Neural progenitor cell (in vitro differentiated cells): Measurements from ENCODE around the gene HECA. TPM values are rescaled to one million over a fixed set of nuclear protein-coding genes. Genes with fewer than 3 reads are reported as not detected.

Experiments used
- DNase-seq: peaks from one replicate; pipeline ENCODE4 v3.0.0-alpha.2; 2016; ENCODE audit warnings: low spot score
- H2AFZ ChIP-seq: fragments of 200-600 bp; sonication (generic); replicated peaks from 2 replicates; pipeline ENCODE4 v1.6.1; 2016; ENCODE audit warnings: antibody characterized with exemption
- H3F3A ChIP-seq: fragments of 200-600 bp; sonication (generic); 2 replicates; pipeline ENCODE4 v1.6.1; 2016; ENCODE audit warnings: antibody characterized with exemption, low read depth
- H3K27ac ChIP-seq: fragments of 200-600 bp; sonication (generic); 2 replicates; pipeline ENCODE4 v1.5.1; 2016; ENCODE audit warnings: mild to moderate bottlenecking
- H3K27me3 ChIP-seq: fragments of 200-600 bp; sonication (generic); 2 replicates; pipeline ENCODE4 v1.6.1; 2016; ENCODE audit warnings: mild to moderate bottlenecking, moderate library complexity
- H3K36me3 ChIP-seq: fragments of 200-600 bp; sonication (generic); 2 replicates; pipeline ENCODE4 v1.5.1; 2016
- H3K4me1 ChIP-seq: fragments of 200-600 bp; sonication (generic); 2 replicates; pipeline ENCODE4 v1.6.1; 2016; ENCODE audit warnings: mixed run types
- H3K4me2 ChIP-seq: fragments of 200-600 bp; sonication (generic); 2 replicates; pipeline ENCODE4 v1.6.1; 2016
- H3K4me3 ChIP-seq: fragments of 200-600 bp; sonication (generic); 2 replicates; pipeline ENCODE4 v1.5.1; 2016
- H3K79me2 ChIP-seq: fragments of 200-600 bp; sonication (generic); 2 replicates; pipeline ENCODE4 v1.6.1; 2016; ENCODE audit warnings: low read depth
- H3K9ac ChIP-seq: fragments of 200-600 bp; sonication (generic); 2 replicates; pipeline ENCODE4 v1.6.1; 2016
- H3K9me3 ChIP-seq: fragments of 200-600 bp; sonication (generic); 2 replicates; pipeline ENCODE4 v1.5.1; 2016; ENCODE audit warnings: low read depth
- H4K20me1 ChIP-seq: fragments of 200-600 bp; sonication (generic); 2 replicates; pipeline ENCODE4 v1.6.1; 2016; ENCODE audit warnings: low read depth
- H3K27ac Mint-ChIP-seq: 3 replicates; pipeline ENCODE4 v1.8.0; 2021; ENCODE audit warnings: mixed read lengths
- H3K27me3 Mint-ChIP-seq: 2 replicates; pipeline ENCODE4 v1.8.0; 2022; ENCODE audit warnings: low read depth, mild to moderate bottlenecking, inconsistent platforms, moderate library complexity, mixed read lengths; ENCODE audit not compliant: insufficient read depth
- H3K36me3 Mint-ChIP-seq: 3 replicates; pipeline ENCODE4 v1.8.0; 2021; ENCODE audit warnings: mixed read lengths
- H3K4me1 Mint-ChIP-seq: 3 replicates; pipeline ENCODE4 v1.8.0; 2021; ENCODE audit warnings: mixed read lengths
- H3K4me3 Mint-ChIP-seq: 3 replicates; pipeline ENCODE4 v1.8.0; 2021; ENCODE audit warnings: mild to moderate bottlenecking, moderate library complexity, mixed read lengths
- H3K9me3 Mint-ChIP-seq: 3 replicates; pipeline ENCODE4 v1.8.0; 2020; ENCODE audit warnings: mixed read lengths
- EZH2 ChIP-seq: fragments of 200-600 bp; sonication (generic); IDR thresholded peaks from 2 replicates; pipeline ENCODE4 v1.6.1; 2017; ENCODE audit warnings: antibody characterized with exemption, mild to moderate bottlenecking, moderate library complexity
- EZH2phosphoT487 ChIP-seq: fragments of 200-600 bp; sonication (generic); IDR thresholded peaks from 2 replicates; pipeline ENCODE4 v1.6.1; 2017; ENCODE audit warnings: antibody characterized with exemption
- total RNA-seq: library from RNA; depleted of rRNA; stranded (reverse); fragments of >200 nt; gene quantifications from 2 replicates; pipeline ENCODE4 v1.2.3, GENCODE V29; 2015; ENCODE audit warnings: low replicate concordance
- TF ChIP-seq, protein P1 (sequence below): fragments of 200-600 bp; sonication (generic); IDR thresholded peaks from 2 replicates; pipeline ENCODE4 v1.5.1; 2017; ENCODE audit warnings: antibody characterized with exemption, mild to moderate bottlenecking

HECA gene
- total RNA-seq, 1 donor from 2014 or later: 12.7 TPM

DNA sequence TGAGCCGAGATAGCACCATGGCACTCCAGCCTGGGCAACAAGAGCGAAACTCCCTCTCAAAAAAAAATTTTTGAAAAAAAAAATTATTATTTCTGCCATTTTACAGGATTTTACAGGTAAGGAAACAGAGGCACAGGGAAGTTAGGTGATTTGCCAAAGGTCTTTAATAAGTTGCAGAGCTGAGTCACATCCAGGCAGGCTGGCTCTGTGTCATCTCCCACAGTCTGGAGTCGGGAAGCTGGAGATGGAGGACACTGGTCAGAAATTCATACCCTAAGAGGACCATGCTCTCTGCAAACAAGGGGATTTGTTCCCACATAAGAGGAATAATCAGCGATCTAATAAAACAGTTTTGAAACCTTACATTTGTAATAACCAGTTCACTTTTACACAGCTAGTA, 24.1 kb downstream of the HECA start:
- H3K4me3 Mint-ChIP-seq: no peak overlapping the region
- no peak overlapping the region for H3K27ac Mint-ChIP-seq
- H3K4me2 ChIP-seq: no peak overlapping the region
- no peaks in the 10 kb centered on the region for H3K36me3 ChIP-seq
- no peak overlapping the region for H3K4me3 ChIP-seq
- H3K4me1 ChIP-seq: no peaks in the 10 kb centered on the region
- peaks cover 4% of the 10 kb centered on the region for H3K27me3 Mint-ChIP-seq
- no peaks in the 10 kb centered on the region for H4K20me1 ChIP-seq
- no peak for DNase-seq
- H3K36me3 Mint-ChIP-seq: peaks cover 11% of the 10 kb centered on the region
- no peak overlapping the region for H3K27ac ChIP-seq
- peaks cover 12% of the 10 kb centered on the region for H3K4me1 Mint-ChIP-seq
- H2AFZ ChIP-seq: no peak overlapping the region
- no peaks in the 10 kb centered on the region for H3K9me3 Mint-ChIP-seq
- H3K9me3 ChIP-seq: no peaks in the 10 kb centered on the region
- H3K27me3 ChIP-seq: no peaks in the 10 kb centered on the region
- no peaks in the 10 kb centered on the region for H3F3A ChIP-seq
- no peaks in the 10 kb centered on the region for H3K79me2 ChIP-seq
- H3K9ac ChIP-seq: no peak overlapping the region
- TF ChIP-seq EZH2 (no peak), EZH2phosphoT487 (no peak)
- TF ChIP-seq, protein P1, sequence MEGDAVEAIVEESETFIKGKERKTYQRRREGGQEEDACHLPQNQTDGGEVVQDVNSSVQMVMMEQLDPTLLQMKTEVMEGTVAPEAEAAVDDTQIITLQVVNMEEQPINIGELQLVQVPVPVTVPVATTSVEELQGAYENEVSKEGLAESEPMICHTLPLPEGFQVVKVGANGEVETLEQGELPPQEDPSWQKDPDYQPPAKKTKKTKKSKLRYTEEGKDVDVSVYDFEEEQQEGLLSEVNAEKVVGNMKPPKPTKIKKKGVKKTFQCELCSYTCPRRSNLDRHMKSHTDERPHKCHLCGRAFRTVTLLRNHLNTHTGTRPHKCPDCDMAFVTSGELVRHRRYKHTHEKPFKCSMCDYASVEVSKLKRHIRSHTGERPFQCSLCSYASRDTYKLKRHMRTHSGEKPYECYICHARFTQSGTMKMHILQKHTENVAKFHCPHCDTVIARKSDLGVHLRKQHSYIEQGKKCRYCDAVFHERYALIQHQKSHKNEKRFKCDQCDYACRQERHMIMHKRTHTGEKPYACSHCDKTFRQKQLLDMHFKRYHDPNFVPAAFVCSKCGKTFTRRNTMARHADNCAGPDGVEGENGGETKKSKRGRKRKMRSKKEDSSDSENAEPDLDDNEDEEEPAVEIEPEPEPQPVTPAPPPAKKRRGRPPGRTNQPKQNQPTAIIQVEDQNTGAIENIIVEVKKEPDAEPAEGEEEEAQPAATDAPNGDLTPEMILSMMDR: no peak

DNA sequence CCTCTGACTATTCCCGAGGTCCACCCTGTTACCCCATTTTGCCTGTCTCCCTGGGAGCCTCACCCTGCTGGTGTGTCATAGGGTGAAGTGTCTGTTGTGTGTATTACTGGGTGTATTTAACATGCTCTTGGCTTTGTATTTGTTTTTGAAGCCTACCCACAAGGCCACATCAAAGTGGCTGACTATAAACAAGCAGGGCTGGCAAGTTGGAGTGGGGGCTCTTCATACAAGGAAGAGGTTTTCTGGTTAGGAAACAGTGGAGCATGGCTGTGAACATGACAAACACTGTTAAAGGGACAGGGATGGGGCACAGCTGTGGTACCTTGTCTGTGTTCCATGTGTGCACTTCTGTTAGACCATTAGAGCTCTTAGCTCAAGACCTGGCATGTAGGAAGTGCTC, 26.3 kb downstream of the HECA start:
- H3K27ac Mint-ChIP-seq: no peak overlapping the region
- peaks cover 6% of the 10 kb centered on the region for H3K27me3 Mint-ChIP-seq
- Histone ChIP-seq H3K27ac (no peak overlapping the region), H3K27me3 (no peaks in the 10 kb centered on the region), H3K9me3 (no peaks in the 10 kb centered on the region), H3K4me1 (no peaks in the 10 kb centered on the region), H3K4me2 (no peak overlapping the region), H3K36me3 (no peaks in the 10 kb centered on the region), H3K79me2 (no peaks in the 10 kb centered on the region), H2AFZ (no peak overlapping the region), H3F3A (no peaks in the 10 kb centered on the region), H3K9ac (no peak overlapping the region), H3K4me3 (no peak overlapping the region), H4K20me1 (no peaks in the 10 kb centered on the region)
- no peak for DNase-seq
- H3K36me3 Mint-ChIP-seq: peaks cover 12% of the 10 kb centered on the region
- no peaks in the 10 kb centered on the region for H3K9me3 Mint-ChIP-seq
- TF ChIP-seq, protein P1: no peak
- TF ChIP-seq EZH2: no peak
- TF ChIP-seq EZH2phosphoT487: no peak
- H3K4me1 Mint-ChIP-seq: peaks cover 12% of the 10 kb centered on the region
- no peak overlapping the region for H3K4me3 Mint-ChIP-seq

DNA sequence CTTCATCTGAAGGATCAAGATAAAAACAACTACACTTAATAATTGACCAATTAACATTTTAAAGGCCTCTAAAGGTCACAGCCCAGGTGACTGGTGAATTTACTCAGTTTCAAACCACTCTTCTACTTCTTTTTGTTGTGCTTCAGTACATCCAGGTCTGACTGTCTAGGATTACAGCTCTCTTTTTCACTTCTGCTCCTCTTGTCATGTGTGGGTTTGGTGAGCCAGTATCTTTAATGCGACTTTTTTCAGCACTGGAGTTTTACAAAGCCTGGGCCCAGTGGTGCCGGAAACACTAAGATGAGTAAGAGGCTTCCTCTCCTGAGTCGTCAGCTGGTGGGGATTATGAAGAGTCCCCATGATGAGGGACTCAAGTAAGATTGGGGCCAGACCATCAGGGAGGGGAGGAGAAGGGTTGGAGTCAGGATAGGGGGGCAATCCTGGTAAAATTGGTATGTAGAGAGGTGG, 27.0 kb downstream of the HECA start:
- no peak for DNase-seq
- H2AFZ ChIP-seq: no peak overlapping the region
- H3K4me1 ChIP-seq: no peaks in the 10 kb centered on the region
- H3K9ac ChIP-seq: no peak overlapping the region
- no peaks in the 10 kb centered on the region for H4K20me1 ChIP-seq
- Mint-ChIP-seq H3K27ac (no peak overlapping the region), H3K9me3 (no peaks in the 10 kb centered on the region), H3K36me3 (peaks cover 12% of the 10 kb centered on the region), H3K27me3 (peaks cover 6% of the 10 kb centered on the region), H3K4me1 (peaks cover 10% of the 10 kb centered on the region), H3K4me3 (no peak overlapping the region)
- H3K4me3 ChIP-seq: no peak overlapping the region
- H3K9me3 ChIP-seq: no peaks in the 10 kb centered on the region
- no peaks in the 10 kb centered on the region for H3K27me3 ChIP-seq
- H3K36me3 ChIP-seq: no peaks in the 10 kb centered on the region
- no peak for TF ChIP-seq EZH2phosphoT487
- TF ChIP-seq, protein P1: no peak
- no peak overlapping the region for H3K27ac ChIP-seq
- no peaks in the 10 kb centered on the region for H3K79me2 ChIP-seq
- no peak overlapping the region for H3K4me2 ChIP-seq
- no peaks in the 10 kb centered on the region for H3F3A ChIP-seq
